OCI-LY7 (cell line): ENCODE data around the gene MBD3. TPM values are rescaled to one million over a fixed set of nuclear protein-coding genes. Genes with fewer than 3 reads are reported as not detected.
A peak's percentile ranks its signal among the peaks of the same experiment; 100 is the strongest.

Experiments used
- BruUV-seq: library from RNA; stranded (reverse); fragments of 400-500 nt; replicated peaks from 2 replicates; lab custom pipeline; 2021; lab: Mats Ljungman, UMichigan
- CTCF ChIA-PET: fragments of 300-600 bp; sonication (Branson Sonifier 250); formaldehyde crosslinking; loops from one replicate; lab custom pipeline; 2022; ENCODE audit warnings: antibody characterized with exemption; ENCODE audit not compliant: unreplicated experiment; lab: Charles Lee
- POLR2A ChIA-PET: fragments of 300-600 bp; sonication (Branson Sonifier 250); formaldehyde crosslinking; loops from one replicate; lab custom pipeline; 2022; ENCODE audit warnings: antibody characterized with exemption; lab: Charles Lee
- DNase-seq: peaks from one replicate; pipeline ENCODE4 v3.0.0-alpha.2; 2015; ENCODE audit warnings: low spot score
- H2AFZ ChIP-seq: fragments of 200-600 bp; sonication (generic), shearing (Covaris generic); 2 replicates; pipeline ENCODE4 v1.6.1; 2014; ENCODE audit warnings: mild to moderate bottlenecking, antibody characterized with exemption, low read length, moderate library complexity
- H3K27ac ChIP-seq: fragments of 200-600 bp; sonication (generic); 2 replicates; pipeline ENCODE4 v1.5.1; 2014; ENCODE audit warnings: mixed run types, low read depth, mild to moderate bottlenecking, moderate library complexity, low read length, inconsistent platforms; ENCODE audit not compliant: poor library complexity, severe bottlenecking
- H3K36me3 ChIP-seq: fragments of 200-600 bp; sonication (generic); 2 replicates; pipeline ENCODE4 v1.6.1; 2014; ENCODE audit warnings: mild to moderate bottlenecking, antibody characterized with exemption, low read length, moderate library complexity, mixed read lengths; ENCODE audit not compliant: insufficient read depth
- H3K4me1 ChIP-seq: fragments of 200-600 bp; sonication (generic); 2 replicates; pipeline ENCODE4 v1.5.1; 2014; ENCODE audit warnings: mild to moderate bottlenecking, low read length; ENCODE audit not compliant: insufficient read depth, poor library complexity, severe bottlenecking
- H3K4me2 ChIP-seq: fragments of 200-600 bp; sonication (generic); 2 replicates; pipeline ENCODE4 v1.6.1; 2014; ENCODE audit warnings: mild to moderate bottlenecking, low read length
- H3K4me3 ChIP-seq: fragments of 200-600 bp; sonication (generic); 2 replicates; pipeline ENCODE4 v1.5.1; 2014; ENCODE audit warnings: mild to moderate bottlenecking, low read depth, low read length; ENCODE audit not compliant: poor library complexity, severe bottlenecking
- H3K79me2 ChIP-seq: fragments of 200-600 bp; sonication (generic); 2 replicates; pipeline ENCODE4 v1.6.1; 2016; ENCODE audit warnings: low read depth, mild to moderate bottlenecking, low read length, moderate library complexity, mixed read lengths; ENCODE audit not compliant: insufficient read depth
- H3K9me2 ChIP-seq: fragments of 200-600 bp; sonication (generic); 2 replicates; pipeline ENCODE4 v1.6.1; 2016; ENCODE audit warnings: mild to moderate bottlenecking, low read length, mixed read lengths; ENCODE audit not compliant: insufficient read depth
- H3K9me3 ChIP-seq: fragments of 200-600 bp; sonication (generic); 2 replicates; pipeline ENCODE4 v1.6.1; 2014; ENCODE audit warnings: mild to moderate bottlenecking, mixed run types, low read length, mixed read lengths
- H4K20me1 ChIP-seq: fragments of 200-600 bp; sonication (generic); 2 replicates; pipeline ENCODE4 v1.6.1; 2014; ENCODE audit warnings: mild to moderate bottlenecking, antibody characterized with exemption, low read length, moderate library complexity, mixed read lengths; ENCODE audit not compliant: insufficient read depth
- EZH2phosphoT487 ChIP-seq: fragments of 200-600 bp; sonication (generic); IDR thresholded peaks from 2 replicates; pipeline ENCODE4 v1.6.1; 2018; ENCODE audit warnings: low read depth, borderline replicate concordance, mild to moderate bottlenecking, mixed run types, antibody characterized with exemption, low read length, moderate library complexity, mixed read lengths
- intact Hi-C: fragments of 100-400 bp; cut with micrococcal nuclease; formaldehyde crosslinking; loops from one replicate; pipeline ENCODE4 v1.10.0; 2022; ENCODE audit not compliant: unreplicated experiment
- total RNA-seq, 2 experiments: library from RNA; depleted of rRNA in 1 of 2; stranded (reverse); fragments of >200 nt in 1 of 2; shearing (Covaris generic) in 1 of 2; gene quantifications; 2 replicates each; pipeline ENCODE4 v1.2.3, GENCODE V29; 2014 to 2022
- TF ChIP-seq, protein P1 (sequence below): fragments of 200-600 bp; sonication (generic); conservative IDR thresholded peaks from 2 replicates; pipeline ENCODE4 v1.5.1; 2014; ENCODE audit warnings: mild to moderate bottlenecking, antibody characterized with exemption, low read length, moderate library complexity, mixed read lengths

Gene MBD3
- total RNA-seq, 2 experiments from 2014 or later: 168 to 172 TPM

- peaks cover 67% of the 10 kb centered on the region for H3K36me3 ChIP-seq
- H3K27ac ChIP-seq: no peak overlapping the region
- intact Hi-C loops: no loop called here
- no peaks in the 10 kb centered on the region for H3K4me1 ChIP-seq
- H3K9me2 ChIP-seq: no peaks in the 10 kb centered on the region
- no peak for TF ChIP-seq EZH2phosphoT487
- H3K79me2 ChIP-seq: no peaks in the 10 kb centered on the region
- no peak overlapping the region for H3K4me3 ChIP-seq
- ChIA-PET POLR2A (no interaction called here), CTCF (interaction anchor here (0.6 kb wide), 1 partner anchor 308 kb away, joined by 3 read pairs; no protein-coding TSS in a partner anchor)
- H4K20me1 ChIP-seq: no peaks in the 10 kb centered on the region
- H2AFZ ChIP-seq: no peak overlapping the region
- H3K4me2 ChIP-seq: no peak overlapping the region
- BruUV-seq: TSS peak; percentile 44
- DNase-seq: no peak
- H3K9me3 ChIP-seq: no peaks in the 10 kb centered on the region
Measured at GRCh38 chr19:1577090-1577928, 15.4 kb downstream of the MBD3 start.

DNA sequence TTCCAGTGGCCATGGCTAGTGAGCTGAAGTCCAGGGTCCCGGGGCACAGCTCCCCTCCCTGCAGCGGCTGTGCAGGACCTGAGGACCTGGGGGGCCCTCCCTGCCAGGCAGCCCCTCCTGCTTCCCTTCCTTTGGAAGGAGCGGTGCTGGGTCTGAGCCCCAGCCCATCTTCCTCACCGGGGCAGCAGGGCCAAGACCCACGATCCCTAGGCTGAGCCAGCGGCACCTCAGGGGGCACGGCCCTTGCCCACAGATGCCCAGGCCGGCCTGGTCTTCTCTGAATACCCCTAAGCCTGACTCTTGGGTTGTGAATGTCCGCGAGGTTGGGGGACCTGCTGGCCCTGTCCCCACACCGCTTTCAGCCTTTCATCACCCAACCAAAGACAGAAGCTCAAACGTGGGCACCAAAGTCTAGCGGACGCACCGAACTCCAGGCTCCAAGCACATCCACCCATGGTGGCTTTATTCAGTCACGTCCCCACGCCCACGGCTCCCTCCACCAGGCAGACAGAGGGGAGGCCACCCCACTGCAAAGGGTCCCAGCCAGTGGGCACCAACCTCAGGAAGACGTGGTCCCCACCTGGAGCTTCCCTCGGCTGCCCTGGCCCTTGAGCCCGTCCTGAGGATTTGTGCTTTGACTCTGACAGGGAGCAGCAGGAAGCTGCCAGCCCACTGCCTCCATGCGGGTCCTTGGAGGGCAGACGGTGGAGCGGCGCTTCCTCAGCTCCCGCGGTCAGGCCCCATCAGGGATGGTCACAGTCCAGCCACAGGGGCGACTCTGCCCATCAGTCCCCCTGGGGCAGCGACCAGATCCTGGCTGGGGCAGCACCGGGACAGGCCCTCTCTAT, 16.2 kb downstream of the MBD3 start:
- DNase-seq: no peak
- BruUV-seq: no TSS peak
- CTCF ChIA-PET: interaction anchor here (0.6 kb wide), 1 partner anchor 307 kb away, joined by 3 read pairs; no protein-coding TSS in a partner anchor

More for the DNA sequence above, 16.2 kb downstream of the MBD3 start:
- Histone ChIP-seq H3K27ac (no peak overlapping the region), H3K79me2 (no peaks in the 10 kb centered on the region), H3K4me3 (no peak overlapping the region), H3K4me2 (no peak overlapping the region), H3K9me2 (no peaks in the 10 kb centered on the region), H3K9me3 (no peaks in the 10 kb centered on the region), H3K4me1 (no peaks in the 10 kb centered on the region), H4K20me1 (no peaks in the 10 kb centered on the region), H3K36me3 (peaks cover 58% of the 10 kb centered on the region), H2AFZ (no peak overlapping the region)
- POLR2A ChIA-PET: no interaction called here
- intact Hi-C loops: no loop called here
- TF ChIP-seq EZH2phosphoT487: no peak
- TF ChIP-seq, protein P1, sequence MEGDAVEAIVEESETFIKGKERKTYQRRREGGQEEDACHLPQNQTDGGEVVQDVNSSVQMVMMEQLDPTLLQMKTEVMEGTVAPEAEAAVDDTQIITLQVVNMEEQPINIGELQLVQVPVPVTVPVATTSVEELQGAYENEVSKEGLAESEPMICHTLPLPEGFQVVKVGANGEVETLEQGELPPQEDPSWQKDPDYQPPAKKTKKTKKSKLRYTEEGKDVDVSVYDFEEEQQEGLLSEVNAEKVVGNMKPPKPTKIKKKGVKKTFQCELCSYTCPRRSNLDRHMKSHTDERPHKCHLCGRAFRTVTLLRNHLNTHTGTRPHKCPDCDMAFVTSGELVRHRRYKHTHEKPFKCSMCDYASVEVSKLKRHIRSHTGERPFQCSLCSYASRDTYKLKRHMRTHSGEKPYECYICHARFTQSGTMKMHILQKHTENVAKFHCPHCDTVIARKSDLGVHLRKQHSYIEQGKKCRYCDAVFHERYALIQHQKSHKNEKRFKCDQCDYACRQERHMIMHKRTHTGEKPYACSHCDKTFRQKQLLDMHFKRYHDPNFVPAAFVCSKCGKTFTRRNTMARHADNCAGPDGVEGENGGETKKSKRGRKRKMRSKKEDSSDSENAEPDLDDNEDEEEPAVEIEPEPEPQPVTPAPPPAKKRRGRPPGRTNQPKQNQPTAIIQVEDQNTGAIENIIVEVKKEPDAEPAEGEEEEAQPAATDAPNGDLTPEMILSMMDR: no peak
